PC-3 (cell line): ENCODE results near the gene TADA2A. TPM values are rescaled to one million over a fixed set of nuclear protein-coding genes. Genes with fewer than 3 reads are reported as not detected.

Experiments used
- ATAC-seq: fragments of 200-7000 bp; cut with Tn5 transposase; 2 replicates; pipeline ENCODE4 v1.9.1; 2020; ENCODE audit warnings: mild to moderate bottlenecking, moderate library complexity
- BruUV-seq: library from RNA; stranded (reverse); fragments of 400-500 nt; replicated peaks from 2 replicates; lab custom pipeline; 2021; lab: Mats Ljungman, UMichigan
- CTCF ChIA-PET: fragments of 300-600 bp; sonication (Branson Sonifier 250); formaldehyde crosslinking; loops from one replicate; lab custom pipeline; 2022; ENCODE audit warnings: antibody characterized with exemption; lab: Charles Lee
- POLR2A ChIA-PET: fragments of 300-600 bp; sonication (Branson Sonifier 250); formaldehyde crosslinking; loops from one replicate; lab custom pipeline; 2022; ENCODE audit warnings: antibody characterized with exemption; ENCODE audit not compliant: unreplicated experiment; lab: Charles Lee
- DNase-seq: peaks from one replicate; pipeline ENCODE4 v3.0.0-alpha.2; 2015
- H2AFZ ChIP-seq: fragments of 300-600 bp; sonication (generic); 2 replicates; pipeline ENCODE4 v1.6.0; 2016; ENCODE audit warnings: antibody characterized with exemption, low read length
- H3F3A ChIP-seq: fragments of 300-600 bp; sonication (generic); one replicate; pipeline ENCODE4 v1.6.0; 2017; ENCODE audit warnings: antibody characterized with exemption, low read length, control low read depth, mild to moderate bottlenecking; ENCODE audit not compliant: unreplicated experiment
- H3K27ac ChIP-seq: fragments of 300-600 bp; sonication (generic); 2 replicates; pipeline ENCODE4 v1.5.1; 2016; ENCODE audit warnings: mild to moderate bottlenecking, low read length
- H3K27me3 ChIP-seq: fragments of 300-600 bp; sonication (generic); 2 replicates; pipeline ENCODE4 v1.6.1; 2016; ENCODE audit warnings: low read length, mixed read lengths
- H3K36me3 ChIP-seq: fragments of 300-600 bp; sonication (generic); 2 replicates; pipeline ENCODE4 v1.6.1; 2016; ENCODE audit warnings: low read depth, mixed run types, low read length, mixed read lengths
- H3K4me1 ChIP-seq: fragments of 300-600 bp; sonication (generic); 2 replicates; pipeline ENCODE4 v1.5.1; 2016; ENCODE audit warnings: low read length; ENCODE audit not compliant: insufficient read depth
- H3K4me2 ChIP-seq: fragments of 300-600 bp; sonication (generic); 2 replicates; pipeline ENCODE4 v1.6.0; 2016; ENCODE audit warnings: low read length
- H3K4me3 ChIP-seq: fragments of 300-600 bp; sonication (generic); 2 replicates; pipeline ENCODE4 v1.5.1; 2016; ENCODE audit warnings: mild to moderate bottlenecking, low read length, mixed read lengths
- H3K79me2 ChIP-seq: fragments of 300-600 bp; sonication (generic); 2 replicates; pipeline ENCODE4 v1.6.1; 2017; ENCODE audit warnings: low read length, mixed read lengths
- H3K9ac ChIP-seq: fragments of 300-600 bp; sonication (generic); 2 replicates; pipeline ENCODE4 v1.6.0; 2016; ENCODE audit warnings: mild to moderate bottlenecking, low read length
- H3K9me2 ChIP-seq: fragments of 300-600 bp; sonication (generic); replicated peaks from 2 replicates; pipeline ENCODE4 v1.6.1; 2016; ENCODE audit warnings: mixed run types, low read length, mixed read lengths
- H3K9me3 ChIP-seq: fragments of 300-600 bp; sonication (generic); 2 replicates; pipeline ENCODE4 v1.6.1; 2016; ENCODE audit warnings: low read length, mixed read lengths
- H4K20me1 ChIP-seq: fragments of 300-600 bp; sonication (generic); 2 replicates; pipeline ENCODE4 v1.6.1; 2016; ENCODE audit warnings: low read length, mixed read lengths
- CTCF ChIP-seq: fragments of 300-600 bp; sonication (generic); conservative IDR thresholded peaks from 2 replicates; pipeline ENCODE4 v1.5.1; 2017; ENCODE audit warnings: antibody characterized with exemption, low read depth, mild to moderate bottlenecking, low read length
- EZH2 ChIP-seq: fragments of 300-600 bp; sonication (generic); IDR thresholded peaks from one replicate; pipeline ENCODE4 v1.6.1; 2017; ENCODE audit warnings: antibody characterized with exemption, mild to moderate bottlenecking, low read length; ENCODE audit not compliant: unreplicated experiment
- EZH2phosphoT487 ChIP-seq: fragments of 300-600 bp; sonication (generic); IDR thresholded peaks from 2 replicates; pipeline ENCODE4 v1.6.1; 2018; ENCODE audit warnings: mild to moderate bottlenecking, antibody characterized with exemption, low read length, borderline replicate concordance
- intact Hi-C: fragments of 100-400 bp; cut with micrococcal nuclease; formaldehyde crosslinking; loops from 2 replicates; pipeline ENCODE4 v1.9.0; 2023
- total RNA-seq: library from RNA; depleted of rRNA; stranded (reverse); fragments of >200 nt; gene quantifications from 2 replicates; pipeline ENCODE4 v1.2.3, GENCODE V29; 2014

Gene TADA2A
- total RNA-seq, 1 experiment from 2014 or later: 16.5 TPM

GRCh38 chr17:37413875-37414519 lies 7.3 kb downstream of the TADA2A start:
- no peak; the same call in 1 of the 2 replicates for ATAC-seq
- no peaks in the 10 kb centered on the region; the same call in 1 of the 2 replicates for H3K4me1 ChIP-seq
- TF ChIP-seq CTCF (peak; percentile 53), EZH2phosphoT487 (no peak), EZH2 (no peak)
- intact Hi-C loops: no loop called here
- H3K4me2 ChIP-seq: no peak overlapping the region
- H3K27ac ChIP-seq: no peak overlapping the region
- peaks cover 3% of the 10 kb centered on the region; the same call in 1 of the 2 replicates for H3K79me2 ChIP-seq
- no peak overlapping the region for H3K4me3 ChIP-seq
- no TSS peak for BruUV-seq
- no peaks in the 10 kb centered on the region for H4K20me1 ChIP-seq
- DNase-seq: peak; percentile 25
- no peaks in the 10 kb centered on the region for H3K27me3 ChIP-seq
- H3K9ac ChIP-seq: no peak overlapping the region
- no peaks in the 10 kb centered on the region for H3F3A ChIP-seq
- POLR2A ChIA-PET: interaction anchor here (0.6 kb wide), 1 partner anchor 16 kb away, joined by 3 read pairs; no protein-coding TSS in a partner anchor
- CTCF ChIA-PET: interaction anchor here (1.0 kb wide), 1 partner anchor 41 kb away, joined by 3 read pairs; no protein-coding TSS in a partner anchor
- H3K36me3 ChIP-seq: no peaks in the 10 kb centered on the region
- no peaks in the 10 kb centered on the region for H3K9me2 ChIP-seq
- no peaks in the 10 kb centered on the region for H3K9me3 ChIP-seq
- H2AFZ ChIP-seq: no peak overlapping the region

GRCh38 chr17:37417852-37418251 lies 11.2 kb downstream of the TADA2A start:
- ATAC-seq: 0 out of 2 replicates have a peak, but pooled peaks have one; percentile 35
- intact Hi-C loops: no loop called here
- Histone ChIP-seq H4K20me1 (no peaks in the 10 kb centered on the region), H3K9me3 (no peaks in the 10 kb centered on the region), H3K9me2 (no peaks in the 10 kb centered on the region), H3K79me2 (no peaks in the 10 kb centered on the region), H3K4me1 (no peaks in the 10 kb centered on the region; the same call in 1 of the 2 replicates), H3K27me3 (no peaks in the 10 kb centered on the region), H2AFZ (no peak overlapping the region), H3F3A (no peaks in the 10 kb centered on the region), H3K9ac (no peak overlapping the region), H3K4me3 (no peak overlapping the region), H3K27ac (no peak overlapping the region), H3K36me3 (no peaks in the 10 kb centered on the region), H3K4me2 (no peak overlapping the region)
- no peak for TF ChIP-seq CTCF
- TF ChIP-seq EZH2: no peak
- TF ChIP-seq EZH2phosphoT487: no peak
- ChIA-PET CTCF (no interaction called here), POLR2A (no interaction called here)
- BruUV-seq: no TSS peak
- peak; percentile 38 for DNase-seq
